Stimulated activated CD8-positive, alpha-beta memory T cell treated with anti-CD3 and anti-CD28 coated beads, Interleukin-4, amount 100 ng/mL, for 1 hour (primary cell): ENCODE results near the gene TMEM26.

ENCODE experiments used
- DNase-seq, 2 donors: peaks; one replicate each; pipeline ENCODE4 v3.0.0-alpha.2; 2020; ENCODE audit warnings: low read depth in 2 of 2, low spot score in 1 of 2

TMEM26 gene

DNA sequence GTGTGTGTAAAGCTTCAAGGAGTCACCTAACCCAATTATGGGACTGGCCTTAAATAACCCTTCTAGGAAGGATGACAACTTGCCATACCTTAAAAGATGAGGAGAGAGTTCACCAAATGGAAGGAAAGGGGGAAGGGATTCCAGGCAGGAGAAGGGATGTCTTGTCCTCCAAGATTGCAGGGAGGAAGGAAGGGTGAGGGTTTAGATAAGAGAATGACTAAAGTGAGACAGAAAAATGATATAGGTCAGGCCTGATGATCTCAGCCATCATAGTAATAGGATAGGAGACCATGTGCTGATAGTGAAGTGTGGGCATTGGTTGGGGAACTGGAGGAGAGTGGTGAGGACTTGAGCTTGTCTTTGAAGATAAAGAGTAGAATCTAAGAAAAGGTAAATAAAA is 7.7 kb upstream of the TMEM26 start:
- no peak for DNase-seq

DNA sequence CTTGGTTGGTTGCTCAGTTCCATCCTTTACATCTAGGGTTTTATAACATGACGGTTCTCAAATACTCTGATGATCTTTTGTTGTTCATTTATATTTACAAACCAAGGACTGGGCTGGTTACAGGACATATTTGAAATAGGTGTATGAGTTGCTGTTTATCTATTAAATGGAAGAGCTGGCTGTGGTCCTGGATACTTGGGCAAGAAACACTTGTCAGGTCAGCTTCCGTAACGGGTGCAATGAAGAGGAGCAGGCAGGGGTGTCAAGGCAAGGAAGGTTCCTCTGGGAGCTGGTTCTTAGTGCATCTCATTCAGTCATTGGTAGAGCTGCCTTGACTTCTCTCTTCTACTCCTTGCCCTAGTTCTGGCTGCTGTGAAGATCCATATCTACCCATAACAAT is 4.8 kb upstream of the TMEM26 start:
- no peak for DNase-seq

- DNase-seq = no peak
Measured at GRCh38 chr10:61456095-61456789, 3.1 kb upstream of the TMEM26 start.

DNA sequence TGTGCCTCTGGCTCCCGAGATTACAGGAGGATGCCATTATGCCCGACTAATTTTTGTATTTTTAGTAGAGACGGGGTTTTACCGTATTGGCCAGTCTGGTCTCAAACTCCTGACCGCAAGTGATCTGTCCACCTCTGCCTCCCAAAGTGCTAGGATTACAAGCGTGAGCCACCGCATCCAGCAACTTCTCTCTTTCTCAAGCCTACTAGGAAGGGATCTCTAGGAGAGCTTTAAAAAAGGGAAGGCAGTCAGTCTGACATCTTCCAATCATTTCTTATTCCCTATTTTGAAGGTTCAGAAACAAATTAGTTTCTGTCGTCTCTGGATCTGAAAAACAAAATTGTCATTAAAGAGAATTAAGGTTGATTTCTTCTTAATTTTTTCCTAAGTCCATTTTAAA is 2.5 kb upstream of the TMEM26 start:
- no peak for DNase-seq

GRCh38 chr10:61454541-61454940 is 1.4 kb upstream of the TMEM26 start:
- DNase-seq = no peak

DNA sequence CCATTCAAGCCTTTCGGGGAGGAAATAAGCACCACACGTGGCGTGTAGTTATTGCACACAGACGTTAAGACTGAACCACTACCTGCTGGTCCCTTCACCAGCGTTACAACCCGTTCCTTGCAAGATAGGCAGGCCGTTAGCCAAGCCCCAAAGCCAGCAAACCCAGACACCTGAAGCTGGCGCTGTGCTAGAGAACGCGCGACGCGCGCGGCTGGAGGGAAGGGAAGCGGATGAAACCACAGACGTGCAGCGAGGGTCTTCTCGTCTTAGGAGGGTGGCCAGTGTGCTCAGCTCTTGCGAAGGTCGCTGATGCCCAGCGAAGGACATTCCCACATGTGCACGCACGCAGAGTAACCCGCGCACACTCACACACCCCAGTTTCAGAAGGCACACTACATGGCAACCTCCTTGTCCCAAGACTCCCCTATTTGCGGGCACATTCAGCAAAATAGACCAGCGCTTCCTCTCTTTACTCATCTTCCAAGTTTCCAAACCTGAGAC is 980 bp downstream of the TMEM26 start:
- no peak for DNase-seq

DNA sequence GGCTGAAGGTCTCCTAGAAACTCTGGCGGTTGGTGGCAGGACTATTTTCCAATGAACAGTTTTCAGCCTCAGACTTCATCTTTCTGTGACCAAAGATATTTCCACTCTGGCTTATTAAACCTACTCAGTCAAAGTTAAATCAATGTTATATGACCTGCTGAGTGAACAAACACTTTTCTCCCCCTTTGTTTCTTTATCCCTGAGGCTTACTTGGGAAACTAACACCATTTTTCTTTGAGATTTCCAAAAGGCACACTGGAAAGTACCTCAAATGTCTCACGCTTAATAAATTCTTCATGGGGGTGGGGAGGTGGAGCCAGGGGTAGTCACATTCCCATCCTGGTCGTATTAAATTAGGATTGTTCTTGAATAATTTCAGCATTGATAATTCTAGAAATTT is 1.8 kb downstream of the TMEM26 start:
- no peak for DNase-seq

- no peak for DNase-seq
Measured at GRCh38 chr10:61448841-61449600, 4.2 kb downstream of the TMEM26 start.

GRCh38 chr10:61448091-61448490 is 5.1 kb downstream of the TMEM26 start:
- no peak for DNase-seq

DNA sequence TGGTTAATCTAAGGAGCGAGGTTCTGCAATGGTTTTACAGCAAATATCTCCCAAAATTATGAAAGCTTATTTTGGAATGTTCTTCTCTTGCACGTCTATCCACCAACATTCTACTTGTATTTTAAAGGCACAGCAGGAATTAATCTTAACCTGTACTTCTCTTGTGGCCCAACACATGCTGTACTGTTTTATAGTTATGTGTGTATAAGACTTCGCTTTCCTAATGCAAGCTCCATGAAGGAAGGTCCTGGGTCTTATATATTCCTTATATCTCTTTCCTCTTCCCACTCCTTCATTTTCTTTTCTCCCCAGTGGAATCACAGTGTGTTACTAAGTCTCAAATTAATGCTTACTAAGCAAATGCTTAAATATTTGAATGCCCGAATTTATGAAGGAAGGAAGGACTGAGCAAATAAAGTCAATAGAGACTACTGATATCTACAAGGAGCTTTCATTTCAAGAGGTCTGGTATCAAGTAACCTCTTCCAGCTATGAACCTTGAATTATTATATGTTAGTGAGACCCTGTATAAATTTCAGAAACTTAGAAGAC is 14.0 kb downstream of the TMEM26 start:
- no peak for DNase-seq

GRCh38 chr10:61438141-61438988 is 14.8 kb downstream of the TMEM26 start:
- DNase-seq = no peak

- DNase-seq = no peak
Measured at GRCh38 chr10:61423178-61423577, 30.0 kb downstream of the TMEM26 start.

GRCh38 chr10:61417661-61418060 is 35.5 kb downstream of the TMEM26 start:
- no peak for DNase-seq

DNA sequence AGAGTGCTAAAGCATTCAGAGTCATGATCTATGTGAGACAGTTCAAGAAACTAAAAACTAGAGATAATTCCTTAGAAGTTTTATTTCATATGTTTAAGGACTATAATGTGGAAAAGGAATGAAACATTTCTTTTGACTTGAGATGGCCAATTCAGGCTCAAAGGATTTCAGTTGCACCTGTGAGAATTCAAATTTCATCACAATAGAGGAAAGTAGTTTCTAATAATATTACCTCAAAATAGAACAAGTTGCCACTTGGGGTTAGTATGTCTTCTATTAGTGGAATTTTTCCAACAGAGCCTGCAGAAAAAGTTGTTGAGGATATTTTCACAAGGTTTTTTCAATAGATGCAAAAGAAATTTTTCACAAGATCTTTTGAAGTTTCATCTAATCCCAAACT is 37.4 kb downstream of the TMEM26 start:
- no peak for DNase-seq

DNA sequence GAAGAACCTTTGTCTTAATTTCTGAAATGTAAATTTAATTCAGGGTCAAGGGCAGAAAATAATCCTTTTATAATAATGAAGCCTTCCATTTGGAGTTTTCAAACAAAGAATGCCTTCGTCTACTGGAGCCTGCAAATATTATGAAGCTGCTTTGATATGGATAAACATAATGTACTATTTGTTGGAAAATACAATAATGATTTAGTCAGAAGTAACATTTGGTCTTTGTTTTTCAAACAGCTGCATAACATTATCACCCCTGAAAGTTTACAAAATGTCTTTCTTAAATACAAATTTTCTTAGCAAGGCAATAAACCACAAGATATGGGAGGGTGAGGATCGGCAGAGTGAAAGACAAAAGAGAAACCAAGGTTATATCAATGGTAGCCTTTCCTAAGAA is 41.5 kb downstream of the TMEM26 start:
- no peak for DNase-seq

DNA sequence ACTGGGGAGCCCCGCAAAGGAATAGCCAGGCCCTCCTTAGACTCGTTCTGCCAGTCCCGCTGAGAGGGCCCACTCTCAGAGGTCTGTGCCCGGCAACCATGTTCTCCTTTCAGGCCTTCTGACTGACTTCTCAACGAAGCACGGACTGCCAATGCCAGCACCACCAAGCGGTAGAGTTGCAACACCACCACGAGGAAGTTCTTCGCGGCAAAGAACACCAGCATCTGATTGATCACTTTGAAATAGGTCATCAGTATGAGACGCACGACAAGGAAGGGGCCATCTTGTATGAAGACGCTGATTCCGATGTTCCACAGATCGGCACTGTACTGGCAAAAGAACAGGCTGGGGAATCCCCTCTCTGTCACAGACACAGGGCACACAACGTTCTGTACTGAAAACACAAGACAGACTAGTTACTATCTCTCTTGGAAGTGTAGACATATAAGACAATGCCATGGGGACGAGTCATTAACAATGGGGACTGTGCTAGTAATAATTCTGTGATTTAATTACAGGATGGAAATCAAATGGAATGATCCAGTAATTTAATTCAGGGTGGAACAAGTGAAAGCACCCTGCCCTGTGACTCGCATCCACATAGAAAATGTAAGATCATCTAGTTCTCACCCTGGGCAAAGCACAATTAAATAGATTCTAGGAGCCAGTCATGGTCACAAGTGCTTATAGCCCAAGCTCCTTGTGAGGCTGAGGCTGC is 42.7 kb downstream of the TMEM26 start:
- DNase-seq = no peak

DNA sequence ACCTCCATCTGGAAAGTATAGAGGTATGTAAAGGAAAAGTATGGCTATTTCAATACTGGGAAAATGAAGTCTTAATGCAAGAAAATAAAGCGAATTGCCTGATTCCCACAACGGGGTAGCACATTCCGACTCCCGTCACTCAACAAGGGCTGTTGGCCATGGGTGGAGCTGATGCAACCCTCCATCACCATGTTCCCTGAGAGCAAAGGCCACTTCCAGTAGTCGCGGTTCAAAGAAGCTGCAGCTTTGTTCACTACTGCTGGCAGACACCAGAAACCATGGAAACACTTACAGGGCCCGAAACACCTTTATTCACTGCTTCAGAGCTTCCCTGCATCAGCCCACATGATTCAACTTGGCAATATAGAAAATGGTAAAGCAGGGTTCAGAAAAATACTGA is 44.0 kb downstream of the TMEM26 start:
- no peak for DNase-seq

- no peak for DNase-seq
Measured at GRCh38 chr10:61408105-61408504, 45.1 kb downstream of the TMEM26 start.

GRCh38 chr10:61406736-61407135 is 46.4 kb downstream of the TMEM26 start:
- no peak for DNase-seq

GRCh38 chr10:61406242-61406641 is 46.9 kb downstream of the TMEM26 start:
- DNase-seq = no peak

GRCh38 chr10:61404751-61405150 is 48.4 kb downstream of the TMEM26 start:
- DNase-seq = no peak
